HEK293T (cell line): Measurements from ENCODE around the gene SLC4A8.

Experiments
- ARNT ChIP-seq: fragments of 450-650 bp; IDR thresholded peaks from 2 replicates; pipeline ENCODE4 v1.6.1; 2017; ENCODE audit warnings: mild to moderate bottlenecking
- BHLHE40 ChIP-seq: fragments of 450-650 bp; IDR thresholded peaks from 2 replicates; pipeline ENCODE4 v1.6.1; 2016; ENCODE audit warnings: mild to moderate bottlenecking, moderate library complexity, borderline replicate concordance
- CTBP1 ChIP-seq: fragments of 450-650 bp; IDR thresholded peaks from 2 replicates; pipeline ENCODE4 v1.6.1; 2016; ENCODE audit warnings: borderline replicate concordance
- ELF4 ChIP-seq: fragments of 450-650 bp; IDR thresholded peaks from 2 replicates; pipeline ENCODE4 v1.6.1; 2017; ENCODE audit warnings: antibody characterized with exemption
- FOXK2 ChIP-seq: fragments of 450-650 bp; IDR thresholded peaks from 2 replicates; pipeline ENCODE4 v1.6.1; 2016; ENCODE audit warnings: mild to moderate bottlenecking
- FOXM1 ChIP-seq: fragments of 450-650 bp; IDR thresholded peaks from 2 replicates; pipeline ENCODE4 v1.6.1; 2017; ENCODE audit warnings: mild to moderate bottlenecking, borderline replicate concordance
- HDGF ChIP-seq: fragments of 450-650 bp; IDR thresholded peaks from 2 replicates; pipeline ENCODE4 v1.6.1; 2017; ENCODE audit warnings: antibody characterized with exemption, borderline replicate concordance
- L3MBTL2 ChIP-seq: fragments of 450-650 bp; conservative IDR thresholded peaks from 2 replicates; pipeline ENCODE4 v1.6.1; 2016; ENCODE audit warnings: mild to moderate bottlenecking
- NFRKB ChIP-seq: fragments of 450-650 bp; IDR thresholded peaks from 2 replicates; pipeline ENCODE4 v1.6.1; 2016; ENCODE audit warnings: mild to moderate bottlenecking, moderate library complexity
- SP1 ChIP-seq: fragments of 450-650 bp; IDR thresholded peaks from 2 replicates; pipeline ENCODE4 v1.6.1; 2017
- SUZ12 ChIP-seq: fragments of 450-650 bp; IDR thresholded peaks from 2 replicates; pipeline ENCODE4 v1.6.1; 2016; ENCODE audit warnings: mild to moderate bottlenecking
- TARDBP ChIP-seq: fragments of 450-650 bp; IDR thresholded peaks from 2 replicates; pipeline ENCODE4 v1.6.1; 2016
- ZNF384 ChIP-seq: fragments of 450-650 bp; IDR thresholded peaks from 2 replicates; pipeline ENCODE4 v1.6.1; 2016
- TF ChIP-seq, protein P1 (sequence below): fragments of 450-650 bp; IDR thresholded peaks from 2 replicates; pipeline ENCODE4 v1.6.1; 2016

DNA sequence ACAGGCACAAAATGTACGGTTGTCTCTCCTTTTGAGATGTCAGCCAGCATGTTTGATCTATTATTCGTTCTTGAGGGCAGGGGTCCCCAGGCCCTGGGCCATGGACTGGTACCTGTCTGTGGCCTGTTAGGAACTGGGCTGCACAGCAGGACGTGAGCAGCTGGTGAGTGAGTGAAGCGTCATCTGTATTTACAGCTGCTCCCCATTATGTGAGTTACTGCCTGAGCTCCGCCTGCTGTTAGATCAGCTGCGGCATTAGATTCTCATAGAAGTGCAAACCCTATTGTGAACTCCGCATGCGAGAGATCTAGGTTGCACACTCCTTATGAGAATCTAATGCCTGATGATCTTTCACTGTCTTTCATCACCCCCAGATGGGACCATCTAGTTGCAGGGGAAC, 125.0 kb downstream of the SLC4A8 start:
- no peak for TF ChIP-seq FOXM1
- no peak for TF ChIP-seq SP1
- TF ChIP-seq L3MBTL2, result no peak
- TF ChIP-seq SUZ12, result no peak
- no peak for TF ChIP-seq TARDBP
- no peak for TF ChIP-seq CTBP1
- TF ChIP-seq, protein P1, sequence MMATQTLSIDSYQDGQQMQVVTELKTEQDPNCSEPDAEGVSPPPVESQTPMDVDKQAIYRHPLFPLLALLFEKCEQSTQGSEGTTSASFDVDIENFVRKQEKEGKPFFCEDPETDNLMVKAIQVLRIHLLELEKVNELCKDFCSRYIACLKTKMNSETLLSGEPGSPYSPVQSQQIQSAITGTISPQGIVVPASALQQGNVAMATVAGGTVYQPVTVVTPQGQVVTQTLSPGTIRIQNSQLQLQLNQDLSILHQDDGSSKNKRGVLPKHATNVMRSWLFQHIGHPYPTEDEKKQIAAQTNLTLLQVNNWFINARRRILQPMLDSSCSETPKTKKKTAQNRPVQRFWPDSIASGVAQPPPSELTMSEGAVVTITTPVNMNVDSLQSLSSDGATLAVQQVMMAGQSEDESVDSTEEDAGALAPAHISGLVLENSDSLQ, result no peak
- TF ChIP-seq ARNT, result no peak
- no peak for TF ChIP-seq FOXK2
- TF ChIP-seq BHLHE40, result no peak
- no peak for TF ChIP-seq ZNF384
- no peak for TF ChIP-seq HDGF
- TF ChIP-seq NFRKB, result no peak
- TF ChIP-seq ELF4, result no peak
